K562 (cell line): ENCODE data around the gene CCDC187. TPM values are rescaled to one million over a fixed set of nuclear protein-coding genes. Genes with fewer than 3 reads are reported as not detected.

ENCODE experiments used
- BCLAF1 ChIP-seq, 2 experiments: fragments of 450-650 bp in 1 of 2; IDR thresholded peaks; 2 replicates each; pipeline ENCODE4 v1.6.1; 2011 to 2017; ENCODE audit warnings: low read depth in 2 of 2, antibody characterized with exemption in 1 of 2, borderline replicate concordance in 1 of 2, low read length in 1 of 2, mild to moderate bottlenecking in 1 of 2, mixed read lengths in 1 of 2; ENCODE audit not compliant: control insufficient read depth in 1 of 2
- BRD4 ChIP-seq: fragments of 200-600 bp; sonication (generic); IDR thresholded peaks from 2 replicates; pipeline ENCODE4 v1.6.1; 2017; ENCODE audit warnings: inconsistent platforms
- CHD4 ChIP-seq: fragments of 200-600 bp; sonication (generic); IDR thresholded peaks from 3 replicates; pipeline ENCODE4 v1.6.1; 2012; ENCODE audit warnings: low read depth, mild to moderate bottlenecking, mixed read lengths, low read length, inconsistent platforms; ENCODE audit not compliant: insufficient read depth, insufficient replicate concordance, poor library complexity, severe bottlenecking
- ELK3 ChIP-seq: fragments of 450-650 bp; formaldehyde crosslinking; IDR thresholded peaks from 2 replicates; pipeline ENCODE4 v1.4.0; 2020; ENCODE audit warnings: mild to moderate bottlenecking
- FOXP1 ChIP-seq: sonication (generic); formaldehyde crosslinking; IDR thresholded peaks from 2 replicates; pipeline ENCODE4 v1.8.0; 2022; ENCODE audit warnings: mild to moderate bottlenecking, missing genetic modification reagents
- FUS ChIP-seq: fragments of 200-400 bp; formaldehyde crosslinking; optimal IDR thresholded peaks from 2 replicates; pipeline ENCODE3; 2017; ENCODE audit warnings: low read depth, low read length
- HMG20A ChIP-seq: fragments of 450-650 bp; formaldehyde crosslinking; conservative IDR thresholded peaks from 2 replicates; pipeline ENCODE4 v1.4.0; 2020; ENCODE audit warnings: mild to moderate bottlenecking, mixed read lengths
- NUFIP1 ChIP-seq: fragments of 450-650 bp; IDR thresholded peaks from 2 replicates; pipeline ENCODE4 v1.6.1; 2018; ENCODE audit not compliant: partially characterized antibody
- POU5F1 ChIP-seq: fragments of 150-350 bp; IDR thresholded peaks from 2 replicates; pipeline ENCODE4 v1.6.1; 2014; ENCODE audit warnings: borderline replicate concordance, low read length, low read depth, mild to moderate bottlenecking; ENCODE audit not compliant: partially characterized antibody
- RBM25 ChIP-seq: fragments of 200-400 bp; formaldehyde crosslinking; IDR thresholded peaks from 2 replicates; pipeline ENCODE4 v1.6.1; 2018; ENCODE audit warnings: low read length, low read depth, moderate library complexity; ENCODE audit not compliant: severe bottlenecking
- RNF219 ChIP-seq: fragments of 250-450 bp; sonication (Bioruptor Pico); IDR thresholded peaks from 2 replicates; pipeline ENCODE4 v1.5.0; 2022; ENCODE audit warnings: mild to moderate bottlenecking
- SRSF7 ChIP-seq: fragments of 200-400 bp; formaldehyde crosslinking; optimal IDR thresholded peaks from 2 replicates; pipeline ENCODE3; 2017; ENCODE audit warnings: mild to moderate bottlenecking, low read depth, low read length
- SUPT5H ChIP-seq: fragments of 450-650 bp; IDR thresholded peaks from 2 replicates; pipeline ENCODE4 v1.6.1; 2016
- TSC22D4 ChIP-seq: fragments of 450-650 bp; IDR thresholded peaks from 2 replicates; pipeline ENCODE4 v1.6.1; 2016; ENCODE audit warnings: missing genetic modification characterization, missing biosample characterization, control low read depth
- ZNF12 ChIP-seq: sonication (generic); formaldehyde crosslinking; IDR thresholded peaks from 2 replicates; pipeline ENCODE4 v1.4.0; 2020; ENCODE audit warnings: mild to moderate bottlenecking, missing genetic modification reagents
- ZNF143 ChIP-seq: sonication (generic); formaldehyde crosslinking; IDR thresholded peaks from 2 replicates; pipeline ENCODE4 v1.9.0; 2022; ENCODE audit warnings: mild to moderate bottlenecking, missing genetic modification reagents
- ZNF24 ChIP-seq: fragments of 450-650 bp; IDR thresholded peaks from 2 replicates; pipeline ENCODE4 v1.6.1; 2016
- polyA plus RNA-seq, 8 experiments: library from polyadenylated mRNA; depleted of rRNA in 4 of 8; stranded (reverse) in 5 of 8; unstranded in 3 of 8; fragments of >200 nt; fragmentation: Nextera tagmentation in 2 of 8; fragmentation: Illumina TruSeq in 1 of 8; extraction: Ambion mirVana in 2 of 8; extraction: Trizol in 1 of 8; gene quantifications; 2 replicates each; pipeline versions ENCODE4 v1.2.1 to v1.2.3, GENCODE V29; 2011 to 2014; ENCODE audit warnings: inconsistent platforms in 1 of 8, missing spikeins in 1 of 8
- total RNA-seq, 7 experiments: library from RNA; depleted of rRNA in 6 of 7; stranded (reverse); fragments of >200 nt in 6 of 7; fragmentation: Illumina TruSeq in 2 of 7; extraction: Trizol in 2 of 7; gene quantifications; 2 replicates each; pipeline versions ENCODE4 v1.2.1 to v1.2.3, GENCODE V29; 2011 to 2021; ENCODE audit warnings: low replicate concordance in 1 of 7
- TF ChIP-seq, protein P1 (sequence below): fragments of 200-800 bp; sonication (Bioruptor generic); IDR thresholded peaks from 2 replicates; pipeline ENCODE4 v1.6.1; 2017; ENCODE audit warnings: missing genetic modification characterization, missing compliant biosample characterization

CCDC187 gene
- total and polyA plus RNA-seq, 9 of the 15 experiments (the other 6 are each of a cell fraction or from before 2014, with no cell fraction given), result not detected

DNA sequence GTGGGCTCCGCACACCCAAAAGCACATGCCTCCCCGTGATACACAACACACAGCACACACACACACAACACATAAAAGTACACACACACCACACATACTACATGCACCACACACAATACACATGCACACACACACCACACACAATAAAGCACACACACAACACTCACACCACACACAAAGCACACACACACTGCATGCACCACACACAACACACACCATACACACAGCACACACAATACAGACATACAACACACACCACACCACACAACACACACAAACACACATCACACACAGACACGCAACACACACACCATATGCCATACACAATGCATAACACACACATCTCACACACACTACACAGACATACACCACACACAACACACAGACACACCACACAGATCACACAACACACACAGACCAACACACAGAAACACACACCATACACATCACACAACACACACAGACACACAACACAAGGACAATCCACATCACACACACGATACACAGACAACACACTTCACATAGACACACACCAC lies 3.4 kb upstream of the CCDC187 start (continued):
- TF ChIP-seq, protein P1, sequence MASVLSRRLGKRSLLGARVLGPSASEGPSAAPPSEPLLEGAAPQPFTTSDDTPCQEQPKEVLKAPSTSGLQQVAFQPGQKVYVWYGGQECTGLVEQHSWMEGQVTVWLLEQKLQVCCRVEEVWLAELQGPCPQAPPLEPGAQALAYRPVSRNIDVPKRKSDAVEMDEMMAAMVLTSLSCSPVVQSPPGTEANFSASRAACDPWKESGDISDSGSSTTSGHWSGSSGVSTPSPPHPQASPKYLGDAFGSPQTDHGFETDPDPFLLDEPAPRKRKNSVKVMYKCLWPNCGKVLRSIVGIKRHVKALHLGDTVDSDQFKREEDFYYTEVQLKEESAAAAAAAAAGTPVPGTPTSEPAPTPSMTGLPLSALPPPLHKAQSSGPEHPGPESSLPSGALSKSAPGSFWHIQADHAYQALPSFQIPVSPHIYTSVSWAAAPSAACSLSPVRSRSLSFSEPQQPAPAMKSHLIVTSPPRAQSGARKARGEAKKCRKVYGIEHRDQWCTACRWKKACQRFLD (CRISPR knock-in tag), result no peak
- no peak for TF ChIP-seq ZNF143 (CRISPR knock-in tag)
- no peak for TF ChIP-seq CHD4
- TF ChIP-seq SRSF7, result no peak
- TF ChIP-seq SUPT5H, result peak; percentile 33; the same call in 1 of the 2 replicates
- TF ChIP-seq ELK3 (CRISPR knock-in tag), result no peak
- TF ChIP-seq RNF219, result no peak
- TF ChIP-seq FUS, result no peak
- no peak for TF ChIP-seq POU5F1
- 0 out of 2 replicates have a peak, but pooled peaks have one; percentile 23 for TF ChIP-seq ZNF12
- TF ChIP-seq BRD4, result no peak
- TF ChIP-seq TSC22D4 (tag), result peak; percentile 89; the same call in 1 of the 2 replicates
- TF ChIP-seq FOXP1 (CRISPR knock-in tag), result peak; percentile 77; the same call in 1 of the 2 replicates
- no peak for TF ChIP-seq ZNF24
- no peak for TF ChIP-seq NUFIP1
- TF ChIP-seq BCLAF1 (IDR thresholded peaks at IDR 0.05; ENCODE audit: borderline replicate concordance in 1 of 2, control insufficient read depth in 1 of 2, low read depth in 2 of 2, low read length in 1 of 2), result 0 out of 4 replicates have a peak, but pooled peaks of 1 of the 2 experiments have one; percentile 65
- no peak for TF ChIP-seq HMG20A (CRISPR knock-in tag)
- no peak for TF ChIP-seq RBM25
